GM12801 (cell line): ENCODE results near the gene ZNF687.

Source experiments
- CTCF ChIP-seq: IDR thresholded peaks from one replicate; pipeline ENCODE4 v1.5.1; 2011; ENCODE audit warnings: control low read depth; ENCODE audit not compliant: insufficient read length; ENCODE audit errors: extremely low read depth

The ZNF687 gene

GRCh38 chr1:151266315-151266714, 15.8 kb upstream of the ZNF687 start:
- no peak for TF ChIP-seq CTCF

DNA sequence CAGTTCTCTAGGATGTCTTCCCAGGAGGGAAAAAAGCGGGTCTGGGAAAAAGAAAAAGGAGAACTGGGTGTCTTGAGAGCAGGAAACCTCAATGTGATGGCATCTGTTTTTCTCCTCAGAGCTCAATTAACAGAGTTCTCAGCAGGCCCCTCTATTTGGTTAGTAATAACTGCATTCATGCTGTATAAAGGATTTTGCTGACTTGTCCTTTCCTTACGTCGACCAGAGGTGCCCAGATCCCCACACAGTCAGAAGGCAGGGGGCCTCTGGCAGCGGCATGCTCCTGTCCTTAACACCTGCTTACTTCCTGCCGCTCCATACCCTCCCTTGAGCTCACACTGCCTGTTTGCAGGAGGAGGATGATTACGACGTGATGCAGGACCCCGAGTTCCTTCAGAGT, 15.3 kb upstream of the ZNF687 start:
- TF ChIP-seq CTCF = no peak

DNA sequence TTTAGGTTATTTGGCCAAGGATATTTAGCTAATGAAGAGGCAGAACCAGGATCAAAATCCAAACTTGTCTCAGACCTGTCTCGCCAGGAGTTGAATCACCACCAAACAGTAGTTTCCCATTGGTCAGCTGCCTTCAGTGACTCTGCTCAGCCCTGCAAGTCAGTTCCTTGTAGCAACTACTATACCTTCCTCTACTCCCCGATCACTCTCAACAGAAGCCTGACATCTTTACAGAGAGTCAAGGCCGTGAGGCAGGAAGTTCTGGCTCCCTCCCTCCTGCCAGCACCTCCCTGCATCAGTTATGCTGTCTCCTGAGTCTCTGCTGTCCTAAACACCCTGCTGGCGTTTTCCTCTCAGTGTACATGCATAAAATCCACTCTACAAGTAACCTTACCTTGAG, 14.3 kb upstream of the ZNF687 start:
- no peak for TF ChIP-seq CTCF

- TF ChIP-seq CTCF = no peak
Measured at GRCh38 chr1:151273924-151274466, 8.1 kb upstream of the ZNF687 start.

DNA sequence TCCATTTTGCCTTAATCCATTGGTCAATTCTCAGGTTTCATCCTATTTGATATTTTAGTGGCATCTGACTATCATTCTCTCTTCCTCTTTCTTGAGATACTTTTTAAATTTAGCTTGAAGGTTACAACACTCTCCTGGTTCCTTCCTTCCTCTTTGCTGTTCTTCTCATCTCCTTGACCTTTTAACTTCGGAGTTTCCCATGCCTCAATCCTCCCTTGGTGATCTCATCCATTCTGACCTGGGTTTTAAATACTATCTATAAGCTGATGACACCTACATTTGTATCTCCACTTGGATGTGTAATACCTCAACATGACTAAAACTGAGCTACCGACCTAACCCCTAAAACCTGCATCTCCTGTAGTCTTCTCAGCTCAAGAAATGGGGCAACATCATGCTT, 4.8 kb upstream of the ZNF687 start:
- TF ChIP-seq CTCF = no peak

GRCh38 chr1:151281225-151281968, 702 bp upstream of the ZNF687 start:
- TF ChIP-seq CTCF = no peak

DNA sequence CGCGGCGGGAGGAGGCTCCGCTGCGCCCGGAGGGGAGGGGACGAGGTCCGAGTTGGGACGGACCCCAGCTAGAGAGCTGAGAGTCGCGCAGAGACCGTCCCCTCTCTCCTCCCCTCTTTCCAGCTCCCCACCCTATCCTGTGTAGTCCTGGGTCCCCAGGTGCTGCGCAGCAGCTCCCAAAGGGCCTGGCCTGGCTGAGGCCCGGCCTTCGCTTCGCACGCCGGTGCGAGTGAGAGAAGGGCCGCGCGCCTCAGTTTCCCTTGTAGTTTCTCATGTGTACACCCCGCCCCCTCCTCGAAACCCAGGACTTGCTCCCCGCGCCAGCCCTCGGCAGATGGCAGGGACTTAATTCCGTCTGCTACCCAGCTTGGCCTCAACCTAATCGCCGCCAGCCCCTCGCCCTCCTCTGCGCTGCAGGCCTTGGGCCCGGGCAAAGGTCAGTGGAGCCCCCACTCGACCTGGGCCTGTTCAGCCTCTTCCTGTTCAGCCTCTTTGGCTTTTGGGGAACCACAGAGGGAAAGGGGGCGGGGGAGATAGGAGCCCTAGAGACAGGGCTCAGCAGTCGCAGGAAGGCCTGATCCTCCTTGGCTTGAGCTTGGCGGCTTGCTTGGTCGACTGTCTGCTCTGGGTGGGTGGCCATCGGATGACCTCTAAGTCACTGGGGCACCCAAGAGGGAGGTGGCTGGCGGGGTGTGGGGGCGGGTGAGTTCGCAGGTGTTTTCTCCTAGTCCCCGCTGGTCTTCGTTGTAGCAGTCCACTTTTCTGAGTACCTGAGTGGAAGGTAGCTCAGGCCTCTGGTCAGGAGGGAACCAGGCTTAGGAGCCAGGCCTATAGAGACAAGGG, 1.0 kb downstream of the ZNF687 start:
- TF ChIP-seq CTCF = no peak
